NCI-H2107 treated with DMSO at 0.1 percent for 48 hours (cell line): ENCODE results near the gene PTDSS2.

Experiments
- DNase-seq: peaks from one replicate; lab custom pipeline; 2025; ENCODE audit not compliant: unreplicated experiment; lab: John Stamatoyannopoulos, UW

Gene PTDSS2

GRCh38 chr11:488579-488978 lies 38.5 kb downstream of the PTDSS2 start:
- DNase-seq: no peak

- DNase-seq: no peak
Observed at GRCh38 chr11:488992-489391, 38.9 kb downstream of the PTDSS2 start.

DNA sequence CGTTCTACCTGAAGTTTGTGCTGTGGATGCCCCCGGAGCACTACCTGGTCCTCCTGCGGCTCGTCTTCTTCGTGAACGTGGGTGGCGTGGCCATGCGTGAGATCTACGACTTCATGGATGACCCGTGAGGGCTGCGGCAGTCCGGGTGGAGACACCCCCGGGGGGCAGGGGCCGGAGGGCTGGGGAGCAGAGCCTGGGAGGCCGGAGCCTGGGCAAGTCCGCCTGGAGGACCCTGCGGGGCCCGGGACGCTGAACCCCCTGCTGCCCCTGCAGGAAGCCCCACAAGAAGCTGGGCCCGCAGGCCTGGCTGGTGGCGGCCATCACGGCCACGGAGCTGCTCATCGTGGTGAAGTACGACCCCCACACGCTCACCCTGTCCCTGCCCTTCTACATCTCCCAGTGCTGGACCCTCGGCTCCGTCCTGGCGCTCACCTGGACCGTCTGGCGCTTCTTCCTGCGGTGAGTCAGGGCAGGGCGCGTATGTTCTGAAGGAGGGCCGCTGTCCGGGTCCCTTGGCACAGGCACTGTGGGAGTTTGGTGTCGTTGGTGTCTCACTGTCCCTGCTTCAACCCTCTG lies 39.6 kb downstream of the PTDSS2 start:
- no peak for DNase-seq

GRCh38 chr11:490186-490929 lies 40.3 kb downstream of the PTDSS2 start:
- DNase-seq: no peak

GRCh38 chr11:490930-491260 lies 40.8 kb downstream of the PTDSS2 start:
- no peak for DNase-seq

DNA sequence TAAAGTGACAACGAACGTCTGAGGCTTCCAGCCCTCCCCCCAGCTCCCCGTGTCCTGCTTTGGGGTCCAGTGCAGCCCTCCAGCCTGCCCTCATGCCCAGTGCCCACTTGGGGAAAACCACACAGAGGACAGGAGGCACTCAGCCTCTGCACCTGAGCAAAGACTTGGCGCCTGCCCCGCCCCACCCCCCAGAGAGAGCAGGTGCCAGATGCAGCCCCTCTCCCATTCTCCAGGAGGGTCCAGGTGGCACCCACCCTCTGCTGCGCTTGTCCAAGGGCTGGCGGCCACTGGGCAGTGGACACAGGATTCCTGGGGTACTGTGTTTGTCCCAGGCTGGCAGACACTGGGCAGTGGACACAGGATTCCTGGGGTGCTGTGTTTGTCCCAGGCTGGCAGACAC lies 41.3 kb downstream of the PTDSS2 start:
- no peak for DNase-seq

DNA sequence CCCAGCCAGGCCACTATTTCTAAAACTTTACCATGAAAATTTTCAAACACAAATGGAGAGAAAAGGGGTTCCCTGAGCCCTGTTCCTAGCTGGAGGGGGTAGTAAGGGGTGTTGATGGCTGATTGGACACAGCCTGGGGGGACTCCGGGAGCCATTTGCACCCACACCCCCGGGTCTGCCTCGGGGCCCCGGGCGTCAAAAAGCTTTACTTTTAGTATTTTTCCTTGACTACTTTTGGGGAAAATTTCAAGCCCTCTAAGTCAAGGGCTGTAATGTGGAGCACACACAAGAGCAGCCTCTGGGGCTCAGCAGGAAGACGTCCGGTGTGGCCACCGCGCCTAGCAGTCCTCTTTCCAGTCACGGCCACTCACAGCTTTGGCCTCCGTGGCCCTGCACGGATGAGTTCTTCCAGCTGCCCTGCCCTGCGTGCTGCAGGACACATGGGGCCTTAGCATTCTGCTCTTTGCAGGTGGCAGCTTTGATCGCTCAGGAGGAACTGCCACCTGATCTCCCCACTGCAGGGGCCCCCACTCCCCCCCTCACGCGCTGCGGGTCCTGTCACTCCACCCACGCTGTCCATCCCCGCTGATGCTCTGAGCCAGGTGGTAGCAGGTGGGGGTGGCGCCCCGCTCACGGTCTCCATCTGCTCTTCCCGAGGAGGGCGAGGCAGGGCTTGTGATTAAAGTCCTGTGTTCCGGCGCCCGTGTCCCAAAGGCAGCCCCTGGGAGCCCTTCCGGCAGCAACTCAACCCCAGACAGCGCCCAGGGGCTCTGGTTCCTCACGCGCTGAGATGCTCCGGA lies 42.5 kb downstream of the PTDSS2 start:
- DNase-seq: peak; percentile 33

GRCh38 chr11:494761-495536 lies 44.9 kb downstream of the PTDSS2 start:
- DNase-seq: no peak

DNA sequence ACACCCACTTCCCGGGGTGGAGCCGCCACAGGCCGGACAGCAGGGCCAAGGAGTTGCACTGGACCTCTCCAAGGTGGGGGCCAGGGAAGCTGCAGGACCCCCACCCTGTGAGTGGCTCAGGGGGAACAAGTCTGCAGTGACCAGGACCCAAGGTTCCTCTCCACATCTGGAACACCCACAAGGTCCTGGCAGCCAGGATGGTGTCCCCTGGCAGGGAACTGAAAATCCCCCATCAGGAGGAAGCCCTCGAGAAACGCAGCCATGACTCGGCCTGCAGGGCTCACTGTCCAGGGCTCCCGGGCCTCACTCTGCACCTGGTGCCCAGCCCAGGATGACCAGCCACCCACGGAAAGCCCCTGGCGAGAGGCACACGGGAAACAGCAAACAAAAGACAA lies 45.5 kb downstream of the PTDSS2 start:
- no peak for DNase-seq

GRCh38 chr11:496834-497564 lies 46.9 kb downstream of the PTDSS2 start:
- DNase-seq: no peak

GRCh38 chr11:497565-498296 lies 47.7 kb downstream of the PTDSS2 start:
- no peak for DNase-seq

DNA sequence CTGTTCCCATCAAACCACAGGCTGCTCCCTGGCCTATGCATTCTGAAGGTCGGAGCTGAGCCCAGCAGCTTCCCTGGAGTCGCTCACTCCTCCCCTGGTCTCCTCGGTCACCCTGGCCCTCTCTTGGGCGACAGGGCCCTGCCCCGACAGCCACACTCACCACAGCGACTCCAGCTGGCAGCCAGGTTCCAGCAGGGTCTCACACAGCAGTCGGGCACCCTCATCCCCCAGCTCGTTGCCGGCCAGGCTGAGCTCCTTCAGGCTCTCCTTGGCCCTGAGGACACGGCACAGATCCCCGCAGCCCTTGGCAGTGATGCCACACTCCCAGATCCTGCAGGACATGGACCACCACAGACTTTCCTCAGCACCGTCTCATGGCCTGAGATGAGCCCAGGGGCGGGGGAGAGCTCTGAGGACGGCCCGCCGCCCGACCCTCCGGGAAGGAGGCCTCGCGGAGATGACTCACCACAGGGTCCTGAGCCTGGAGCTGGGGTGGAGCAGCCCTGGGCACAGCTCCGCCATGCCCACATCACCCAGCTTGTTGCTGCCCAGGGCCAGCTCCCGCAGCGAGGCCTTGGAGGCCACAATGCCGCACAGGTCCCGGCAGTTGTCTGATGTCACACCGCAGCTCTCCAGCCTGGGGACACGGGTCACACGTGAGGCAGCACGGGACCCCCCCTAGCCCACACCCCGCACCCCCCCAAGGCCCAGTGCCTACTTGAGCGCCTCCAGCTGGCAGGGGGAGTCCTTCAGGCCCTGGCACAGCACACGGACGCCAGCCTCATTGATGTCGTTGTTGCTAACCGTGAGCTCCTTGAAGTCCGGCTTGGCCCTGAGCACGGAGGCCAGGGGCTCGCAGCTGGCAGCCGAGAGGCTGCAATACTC lies 48.5 kb downstream of the PTDSS2 start:
- no peak for DNase-seq

GRCh38 chr11:499201-500076 lies 49.4 kb downstream of the PTDSS2 start:
- no peak for DNase-seq

- no peak for DNase-seq
Observed at GRCh38 chr11:501001-501682, 51.1 kb downstream of the PTDSS2 start.

GRCh38 chr11:501683-502287 lies 51.7 kb downstream of the PTDSS2 start:
- DNase-seq: no peak

DNA sequence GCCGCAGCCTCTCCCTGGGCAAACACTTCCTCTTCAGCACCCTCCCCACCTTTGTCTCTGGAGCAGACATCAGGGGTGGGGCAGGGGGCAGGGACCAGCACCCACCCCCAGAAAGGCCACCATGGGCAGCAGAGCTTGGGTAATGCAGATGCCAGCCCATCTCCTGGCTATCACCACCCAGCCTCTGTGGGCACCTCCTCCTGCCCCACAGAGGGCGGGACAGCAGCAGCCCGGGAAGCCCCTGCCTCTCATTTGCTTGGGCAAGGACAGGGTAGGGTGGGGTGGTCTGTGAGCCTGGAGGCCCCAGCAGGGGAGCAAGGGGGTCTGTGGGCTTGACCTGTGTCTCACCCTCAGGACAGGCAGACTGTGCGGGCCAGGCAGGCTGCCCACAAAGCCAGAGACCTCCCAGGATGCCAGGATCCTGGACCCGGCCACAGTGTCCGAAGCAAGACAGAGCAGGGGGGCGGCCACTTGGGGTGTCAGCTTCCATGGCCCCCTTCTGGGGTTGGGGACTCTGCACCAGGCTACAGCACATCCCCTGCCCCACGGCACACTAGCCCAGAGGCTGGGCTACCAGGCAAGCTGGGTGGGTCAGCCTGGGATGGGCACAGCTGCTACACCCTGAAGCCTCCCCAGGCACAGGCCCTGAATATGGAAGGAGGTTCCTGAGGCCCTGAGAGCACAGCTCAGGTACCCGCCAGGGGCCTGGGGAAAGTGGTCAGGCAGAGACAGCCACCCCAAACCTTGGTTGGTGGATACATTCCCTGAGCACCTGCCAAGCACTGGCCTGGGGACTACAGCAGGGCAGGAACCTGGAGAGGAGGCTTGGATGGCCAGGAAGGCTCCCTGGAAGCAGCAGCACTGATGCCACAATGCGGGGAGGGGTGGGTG lies 52.5 kb downstream of the PTDSS2 start:
- DNase-seq: no peak
